Karpas-422 (cell line): Measurements from ENCODE around the gene PGP. TPM values are rescaled to one million over a fixed set of nuclear protein-coding genes. Genes with fewer than 3 reads are reported as not detected.
A peak's percentile ranks its signal among the peaks of the same experiment; 100 is the strongest.

ENCODE experiments used
- DNase-seq: peaks from one replicate; pipeline ENCODE4 v3.0.0-alpha.2; 2015
- H2AFZ ChIP-seq: fragments of 200-600 bp; sonication (generic); 2 replicates; pipeline ENCODE4 v1.6.1; 2014; ENCODE audit warnings: antibody characterized with exemption, low read length, mixed read lengths
- H3K27ac ChIP-seq: fragments of 200-600 bp; sonication (generic); 2 replicates; pipeline ENCODE4 v1.5.1; 2014; ENCODE audit warnings: mild to moderate bottlenecking, low read length, moderate library complexity
- H3K27me3 ChIP-seq: fragments of 200-600 bp; sonication (generic); 2 replicates; pipeline ENCODE4 v1.6.1; 2014; ENCODE audit warnings: low read length, mixed read lengths
- H3K36me3 ChIP-seq: fragments of 200-600 bp; sonication (generic); 2 replicates; pipeline ENCODE4 v1.6.1; 2014; ENCODE audit warnings: low read length, mixed read lengths; ENCODE audit not compliant: insufficient read depth
- H3K4me1 ChIP-seq: fragments of 200-600 bp; sonication (generic); 2 replicates; pipeline ENCODE4 v1.6.1; 2014; ENCODE audit warnings: mild to moderate bottlenecking, low read length, mixed read lengths
- H3K4me2 ChIP-seq: fragments of 200-600 bp; sonication (generic); 2 replicates; pipeline ENCODE4 v1.6.1; 2014; ENCODE audit warnings: low read length, low read depth, mild to moderate bottlenecking; ENCODE audit not compliant: poor library complexity, severe bottlenecking
- H3K4me3 ChIP-seq: fragments of 200-600 bp; sonication (generic); 2 replicates; pipeline ENCODE4 v1.5.1; 2014; ENCODE audit warnings: mild to moderate bottlenecking, antibody characterized with exemption, low read length, mixed read lengths
- H3K79me2 ChIP-seq: fragments of 200-600 bp; sonication (generic); 2 replicates; pipeline ENCODE4 v1.6.1; 2014; ENCODE audit warnings: mild to moderate bottlenecking, low read length, mixed read lengths
- H3K9ac ChIP-seq: fragments of 200-600 bp; sonication (generic); 2 replicates; pipeline ENCODE4 v1.6.0; 2014; ENCODE audit warnings: low read length
- H3K9me2 ChIP-seq: fragments of 200-600 bp; sonication (generic), shearing (Covaris generic); replicated peaks from 2 replicates; pipeline ENCODE4 v1.6.0; 2014; ENCODE audit warnings: mild to moderate bottlenecking, low read length, moderate library complexity; ENCODE audit not compliant: insufficient read depth
- H3K9me3 ChIP-seq: fragments of 300-700, 200-600 bp; sonication (generic); 2 replicates; pipeline ENCODE4 v1.6.1; 2014; ENCODE audit warnings: low read length, mixed read lengths
- H4K20me1 ChIP-seq: fragments of 200-600 bp; sonication (generic); 2 replicates; pipeline ENCODE4 v1.6.1; 2014; ENCODE audit warnings: mild to moderate bottlenecking, antibody characterized with exemption, low read length, low read depth; ENCODE audit not compliant: insufficient read depth
- total RNA-seq: library from RNA; depleted of rRNA; stranded (reverse); fragments of >200 nt; shearing (Covaris generic); gene quantifications from 2 replicates; pipeline ENCODE4 v1.2.3, GENCODE V29; 2014; ENCODE audit warnings: low replicate concordance

Gene PGP
- total RNA-seq, 1 experiment from 2014 or later = 26.5 TPM

DNA sequence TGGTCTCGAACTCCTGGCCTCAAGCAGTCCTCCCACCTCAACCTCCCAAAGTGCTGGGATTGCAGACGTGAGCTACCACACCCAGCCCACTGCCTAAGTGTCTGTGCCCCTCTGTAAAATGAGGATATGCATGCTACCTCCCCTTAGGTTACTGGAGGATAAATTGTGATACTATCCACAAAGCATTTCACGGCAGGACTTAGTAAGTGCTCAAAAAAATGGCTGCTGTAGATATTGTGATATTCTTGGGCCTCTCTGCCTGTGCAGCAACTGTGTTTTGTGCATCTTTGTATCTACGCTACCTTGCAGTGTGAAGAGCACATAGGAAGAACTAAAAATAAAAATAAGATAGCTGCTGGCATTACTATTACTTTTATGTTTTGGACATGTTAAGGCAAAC lies 16.4 kb downstream of the PGP start:
- Histone ChIP-seq H2AFZ (no peak overlapping the region), H3K9me3 (no peaks in the 10 kb centered on the region), H4K20me1 (peaks cover 4% of the 10 kb centered on the region; the same call in 1 of the 2 replicates), H3K9me2 (no peaks in the 10 kb centered on the region), H3K36me3 (no peaks in the 10 kb centered on the region), H3K27me3 (no peaks in the 10 kb centered on the region), H3K79me2 (no peaks in the 10 kb centered on the region), H3K4me2 (no peak overlapping the region), H3K27ac (no peak overlapping the region), H3K9ac (no peak overlapping the region), H3K4me3 (no peak overlapping the region), H3K4me1 (peaks cover 9% of the 10 kb centered on the region)
- DNase-seq = no peak

DNA sequence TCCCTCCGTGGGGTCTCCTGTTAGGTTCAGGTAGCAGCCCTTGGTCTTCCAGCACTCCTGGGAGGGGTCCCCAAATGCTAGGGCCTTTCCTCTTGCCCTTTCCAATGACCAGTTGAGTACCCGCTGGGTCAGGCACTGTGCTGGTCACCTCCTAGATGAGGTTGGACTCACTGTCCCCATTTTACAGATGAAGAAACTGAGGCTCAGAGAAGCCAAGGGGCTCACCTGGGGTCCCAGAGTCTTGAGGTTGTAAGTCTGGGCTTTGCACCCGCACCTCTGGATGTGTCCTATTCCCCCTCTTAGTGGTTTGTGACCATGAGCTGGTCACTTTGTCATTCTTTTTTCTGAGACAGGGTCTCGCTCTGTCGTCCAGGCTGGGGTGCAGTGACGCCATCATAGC lies 16.9 kb downstream of the PGP start:
- Histone ChIP-seq H3K9ac (no peak overlapping the region), H3K4me2 (no peak overlapping the region), H3K27me3 (no peaks in the 10 kb centered on the region), H3K4me3 (no peak overlapping the region), H3K36me3 (no peaks in the 10 kb centered on the region), H3K9me3 (no peaks in the 10 kb centered on the region), H2AFZ (no peak overlapping the region), H3K27ac (no peak overlapping the region), H4K20me1 (peaks cover 4% of the 10 kb centered on the region; the same call in 1 of the 2 replicates), H3K9me2 (no peaks in the 10 kb centered on the region), H3K4me1 (peaks cover 9% of the 10 kb centered on the region), H3K79me2 (no peaks in the 10 kb centered on the region)
- no peak for DNase-seq

DNA sequence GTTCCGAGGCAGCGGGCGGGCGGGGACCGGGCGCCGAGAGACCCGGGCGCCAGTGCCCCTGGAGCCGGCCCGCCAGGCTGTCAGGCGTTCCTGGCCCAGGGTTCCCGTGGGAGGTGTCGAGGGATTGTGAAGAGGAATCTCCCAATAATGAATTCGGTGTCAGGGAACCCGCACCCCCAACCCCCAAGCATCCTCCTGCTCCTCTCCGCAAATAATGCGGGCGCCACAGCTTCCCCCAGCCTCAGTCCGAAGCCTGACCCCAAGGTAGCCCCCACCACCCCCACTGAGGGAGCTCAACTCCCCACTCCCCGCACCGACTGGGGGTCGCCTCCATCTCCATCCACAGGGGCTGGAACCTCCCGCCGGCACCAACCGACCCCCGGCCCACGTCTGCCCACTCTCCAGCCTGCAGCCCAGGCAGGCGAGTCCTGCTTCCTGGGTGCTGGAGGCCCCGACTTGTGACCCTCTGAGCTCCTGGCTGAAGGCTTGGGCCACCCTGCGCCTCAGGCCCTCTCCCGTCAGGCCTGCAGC lies 17.6 kb downstream of the PGP start:
- Histone ChIP-seq H3K4me2 (no peak overlapping the region), H2AFZ (no peak overlapping the region), H3K9me3 (no peaks in the 10 kb centered on the region), H3K36me3 (no peaks in the 10 kb centered on the region), H3K9ac (no peak overlapping the region), H3K27ac (no peak overlapping the region), H3K9me2 (no peaks in the 10 kb centered on the region), H4K20me1 (peaks cover 4% of the 10 kb centered on the region; the same call in 1 of the 2 replicates), H3K4me1 (peaks cover 9% of the 10 kb centered on the region), H3K79me2 (no peaks in the 10 kb centered on the region), H3K4me3 (no peak overlapping the region), H3K27me3 (no peaks in the 10 kb centered on the region)
- DNase-seq = no peak

DNA sequence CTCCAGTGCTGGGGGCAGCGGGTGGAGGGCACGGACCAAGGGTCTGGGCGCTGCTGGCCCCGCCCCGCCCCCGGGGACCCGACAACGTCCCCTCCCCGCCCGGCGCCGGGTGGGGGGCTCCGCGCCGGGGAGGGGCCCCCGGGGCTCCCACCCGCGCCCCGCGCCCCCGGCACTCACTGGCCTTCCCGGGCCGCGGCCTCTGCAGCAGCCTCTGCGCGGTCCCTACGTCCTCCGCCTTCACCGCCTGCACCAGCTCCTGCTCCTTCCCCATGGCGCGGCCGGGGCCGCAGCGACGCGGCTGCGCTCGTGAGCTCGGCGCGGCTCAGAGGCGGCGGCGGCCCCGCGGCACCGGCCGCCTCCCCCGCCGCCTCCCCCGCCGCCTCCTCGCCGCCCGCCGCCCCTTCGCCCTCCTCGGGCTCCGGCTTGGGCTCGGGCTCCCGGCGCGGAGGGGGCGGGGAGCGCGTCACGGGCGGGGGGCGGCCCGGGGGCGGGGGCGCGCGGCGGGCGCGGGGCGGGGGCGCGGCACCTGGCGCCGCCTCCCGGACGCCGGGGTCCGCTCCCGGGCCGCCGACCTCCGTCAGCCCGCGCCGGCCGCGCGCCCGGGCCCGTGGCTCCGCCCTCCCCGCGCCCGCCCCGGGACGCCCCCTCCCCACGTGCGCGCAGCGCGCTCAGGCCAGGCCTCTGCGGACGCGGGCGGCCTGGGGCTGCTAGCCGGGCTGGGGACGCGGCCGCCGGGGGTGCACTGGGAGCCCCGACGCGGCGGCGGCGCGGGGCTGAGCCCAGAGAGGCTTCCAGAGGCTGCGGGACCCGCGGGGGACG lies 18.3 kb downstream of the PGP start, which contains the start of gene CASKIN1:
Gene CASKIN1, minus strand, starts transcription at position 444 of the 819 bp plus-strand sequence. Its CDS starts 173 bp downstream, at position 271.
- Histone ChIP-seq H3K9me3 (no peaks in the 10 kb centered on the region), H3K27me3 (no peaks in the 10 kb centered on the region), H2AFZ (no peak within 1 kb of the TSS), H4K20me1 (peaks cover 4% of the 10 kb centered on the region; the same call in 1 of the 2 replicates), H3K36me3 (no peaks in the 10 kb centered on the region), H3K9ac (no peak within 1 kb of the TSS), H3K4me2 (no peak within 1 kb of the TSS), H3K9me2 (no peaks in the 10 kb centered on the region), H3K4me3 (no peak within 1 kb of the TSS), H3K4me1 (peaks cover 9% of the 10 kb centered on the region), H3K27ac (no peak within 1 kb of the TSS), H3K79me2 (no peaks in the 10 kb centered on the region)
- no peak for DNase-seq

DNA sequence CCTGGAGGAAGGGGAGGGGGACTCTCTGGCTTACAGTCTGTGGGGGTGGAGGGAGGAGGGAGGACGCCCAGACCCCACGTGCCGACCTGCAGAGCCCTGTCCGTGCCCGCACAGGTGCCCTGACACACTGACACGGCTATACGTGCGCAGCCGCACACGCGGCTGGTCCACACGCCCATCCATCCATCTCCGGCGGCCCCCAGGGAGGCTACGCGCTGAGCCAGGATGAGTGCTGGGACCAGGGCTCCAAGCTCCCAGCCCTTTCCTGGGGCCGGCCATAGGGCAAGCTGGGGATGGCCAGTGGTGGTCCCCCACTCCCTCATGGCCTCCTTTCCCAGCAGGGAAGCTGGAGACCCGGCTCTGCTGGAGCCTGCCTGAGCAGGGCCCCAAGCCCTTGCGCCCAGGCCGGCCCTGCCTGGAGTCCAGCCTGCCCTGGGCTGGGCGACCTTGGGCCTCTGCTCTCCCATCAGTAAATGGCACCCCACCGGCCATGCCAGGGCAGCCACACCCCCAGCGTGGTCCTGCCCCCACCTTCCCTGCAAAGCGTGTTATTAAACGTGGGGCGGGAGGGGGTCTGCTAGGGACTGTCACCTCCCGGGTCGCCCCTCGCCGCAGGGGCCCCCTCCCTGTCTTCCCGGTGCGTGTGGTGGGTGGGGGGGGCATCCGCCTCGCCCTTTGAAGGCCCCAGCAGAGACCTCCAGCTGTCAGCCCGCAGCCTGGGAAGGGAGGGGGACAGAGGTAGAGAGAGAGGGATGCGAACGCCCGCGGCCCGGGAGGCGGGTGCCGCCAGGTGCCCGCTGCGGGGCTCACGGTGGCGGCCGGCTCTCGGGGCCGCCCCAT lies 19.1 kb downstream of the PGP start:
- H3K9ac ChIP-seq = no peak overlapping the region
- H3K36me3 ChIP-seq = no peaks in the 10 kb centered on the region
- no peak overlapping the region for H3K4me2 ChIP-seq
- H3K27me3 ChIP-seq = no peaks in the 10 kb centered on the region
- DNase-seq = no peak
- H3K4me1 ChIP-seq = peaks cover 12% of the 10 kb centered on the region
- no peak overlapping the region for H3K27ac ChIP-seq
- no peaks in the 10 kb centered on the region for H3K79me2 ChIP-seq
- H3K4me3 ChIP-seq = no peak overlapping the region
- H2AFZ ChIP-seq = no peak overlapping the region
- H3K9me3 ChIP-seq = no peaks in the 10 kb centered on the region
- H3K9me2 ChIP-seq = no peaks in the 10 kb centered on the region
- H4K20me1 ChIP-seq = peaks cover 4% of the 10 kb centered on the region; the same call in 1 of the 2 replicates

DNA sequence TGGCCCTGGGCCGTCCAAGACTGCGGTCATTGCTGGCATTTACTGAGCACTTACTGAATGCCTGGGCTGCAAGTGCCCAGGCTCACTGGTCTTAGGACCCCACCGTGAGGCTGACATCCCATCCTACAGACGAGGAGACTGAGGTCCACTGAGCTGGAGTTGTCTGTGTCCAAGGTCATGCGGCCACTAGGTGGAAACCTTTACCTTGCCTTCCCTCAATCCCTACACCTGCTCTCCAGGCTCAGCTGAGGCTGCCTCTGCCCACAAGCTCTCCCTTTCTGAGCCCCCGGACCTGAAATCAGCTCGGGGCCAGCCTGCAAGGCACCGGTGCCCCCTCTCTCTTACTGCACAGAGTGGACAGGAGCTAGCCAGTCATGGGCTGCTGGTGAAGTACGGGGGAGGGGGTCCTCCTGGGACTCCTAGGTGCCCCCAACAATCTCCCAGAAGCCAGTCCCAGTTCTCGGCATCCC lies 19.8 kb downstream of the PGP start:
- Histone ChIP-seq H3K4me3 (no peak overlapping the region), H3K9me3 (no peaks in the 10 kb centered on the region), H3K9me2 (no peaks in the 10 kb centered on the region), H2AFZ (no peak overlapping the region), H3K4me1 (peaks cover 19% of the 10 kb centered on the region), H3K36me3 (no peaks in the 10 kb centered on the region), H3K27me3 (no peaks in the 10 kb centered on the region), H3K4me2 (no peak overlapping the region), H3K79me2 (no peaks in the 10 kb centered on the region), H3K27ac (no peak overlapping the region), H3K9ac (no peak overlapping the region), H4K20me1 (peaks cover 4% of the 10 kb centered on the region; the same call in 1 of the 2 replicates)
- peak; percentile 80 for DNase-seq

DNA sequence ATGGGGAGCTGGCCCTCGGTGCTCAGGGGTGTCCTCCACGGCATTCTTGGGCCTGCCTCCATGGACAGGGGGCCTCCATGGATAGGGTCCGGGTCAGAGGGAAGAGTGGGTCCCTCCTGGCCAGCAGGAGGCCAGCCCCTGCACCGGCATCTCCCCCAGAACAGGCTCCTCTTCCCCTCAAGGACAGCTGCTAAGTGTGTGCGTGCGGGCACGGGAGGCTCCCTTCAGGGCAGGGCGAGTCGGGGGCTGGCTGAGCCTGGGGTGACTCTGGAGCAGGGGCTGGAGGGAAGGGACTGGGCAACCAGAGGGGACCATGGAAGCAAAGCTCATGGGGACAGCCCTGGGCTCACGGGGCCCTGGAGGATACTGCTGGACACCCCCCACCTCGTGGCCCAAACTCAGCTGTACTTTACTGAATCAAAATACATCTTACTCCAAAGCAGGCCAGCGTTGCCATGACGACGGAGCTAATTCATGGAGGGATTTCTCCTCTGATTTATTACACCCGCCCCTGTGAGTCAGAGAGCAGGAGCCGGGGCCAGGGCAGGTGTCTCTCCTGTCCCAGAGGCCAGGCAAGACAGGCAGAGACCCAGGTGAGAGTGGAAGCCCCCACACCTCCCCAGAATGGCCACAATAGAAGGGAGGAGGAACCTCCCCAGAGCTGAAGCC lies 20.3 kb downstream of the PGP start:
- H3K9me2 ChIP-seq = no peaks in the 10 kb centered on the region
- H3K79me2 ChIP-seq = no peaks in the 10 kb centered on the region
- H3K9ac ChIP-seq = no peak overlapping the region

More for the DNA sequence above, 20.3 kb downstream of the PGP start:
- H3K27ac ChIP-seq = no peak overlapping the region
- no peak overlapping the region for H3K4me3 ChIP-seq
- H3K27me3 ChIP-seq = no peaks in the 10 kb centered on the region
- peaks cover 19% of the 10 kb centered on the region for H3K4me1 ChIP-seq
- H2AFZ ChIP-seq = no peak overlapping the region
- no peak overlapping the region for H3K4me2 ChIP-seq
- DNase-seq = peak; percentile 61
- peaks cover 4% of the 10 kb centered on the region; the same call in 1 of the 2 replicates for H4K20me1 ChIP-seq
- no peaks in the 10 kb centered on the region for H3K9me3 ChIP-seq
- H3K36me3 ChIP-seq = no peaks in the 10 kb centered on the region
